GM19239 (cell line): ENCODE results near the gene CTXN1.
A peak's percentile ranks its signal among the peaks of the same experiment; 100 is the strongest.
"Not testable (repeated sequence)": the region's sequence is repeated elsewhere in the genome, so short reads cannot be mapped to it uniquely, and the experiment has no call there.

Experiments
- DNase-seq: peaks from one replicate; pipeline ENCODE4 v3.0.0; 2011; ENCODE audit warnings: low spot score; ENCODE audit not compliant: insufficient read length
- FAIRE-seq: peaks from 2 replicates; lab custom pipeline; 2011; peaks lifted over from hg19 to GRCh38; lab: Jason Lieb, UNC

The CTXN1 gene

DNA sequence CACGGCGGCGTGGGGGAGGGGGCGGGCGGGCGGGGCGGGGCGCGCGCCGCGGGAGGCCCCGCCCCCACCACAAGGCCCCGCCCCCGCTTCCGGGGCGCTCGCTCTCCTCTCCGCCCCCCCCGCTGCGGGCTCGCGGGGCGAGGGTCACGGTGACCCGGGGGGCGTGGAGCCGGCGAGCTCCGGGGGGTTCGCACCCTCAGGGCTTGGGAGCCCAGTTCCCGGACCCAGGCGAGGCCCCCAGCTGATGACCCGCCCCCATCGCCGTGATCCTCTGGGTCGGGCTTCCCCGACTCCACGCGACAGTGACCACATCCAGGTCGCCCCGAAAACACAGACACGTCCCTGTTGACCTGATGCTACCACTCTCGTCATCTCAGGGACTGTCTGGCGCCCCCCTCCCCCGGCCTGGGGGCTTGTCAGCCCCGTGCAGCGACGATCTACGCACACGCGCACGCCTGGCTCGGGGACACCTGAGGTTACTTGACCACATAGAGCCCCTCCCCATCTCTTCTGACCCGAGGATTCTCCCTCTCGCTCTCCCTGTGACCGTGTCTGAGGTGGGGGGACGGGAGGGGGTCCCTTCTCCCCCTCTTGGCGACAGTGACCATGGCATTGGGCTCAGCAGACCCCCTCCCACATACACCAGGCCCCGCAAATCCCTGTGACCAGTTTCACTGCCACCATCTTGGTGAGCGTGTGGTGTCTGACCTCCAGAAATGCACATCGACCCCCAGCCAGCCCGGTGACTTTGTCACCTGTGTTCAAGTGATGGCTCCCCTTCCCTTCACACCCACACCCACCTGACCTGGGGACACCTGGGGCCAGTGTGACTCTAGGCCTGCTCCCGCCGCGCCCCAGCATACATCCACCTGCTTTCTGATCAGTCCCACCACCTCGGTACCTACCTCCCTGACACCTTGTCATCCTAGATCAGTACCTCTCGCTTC is 21.6 kb downstream of the CTXN1 start:
- FAIRE-seq (no peak), DNase-seq (peak; percentile 64)

DNA sequence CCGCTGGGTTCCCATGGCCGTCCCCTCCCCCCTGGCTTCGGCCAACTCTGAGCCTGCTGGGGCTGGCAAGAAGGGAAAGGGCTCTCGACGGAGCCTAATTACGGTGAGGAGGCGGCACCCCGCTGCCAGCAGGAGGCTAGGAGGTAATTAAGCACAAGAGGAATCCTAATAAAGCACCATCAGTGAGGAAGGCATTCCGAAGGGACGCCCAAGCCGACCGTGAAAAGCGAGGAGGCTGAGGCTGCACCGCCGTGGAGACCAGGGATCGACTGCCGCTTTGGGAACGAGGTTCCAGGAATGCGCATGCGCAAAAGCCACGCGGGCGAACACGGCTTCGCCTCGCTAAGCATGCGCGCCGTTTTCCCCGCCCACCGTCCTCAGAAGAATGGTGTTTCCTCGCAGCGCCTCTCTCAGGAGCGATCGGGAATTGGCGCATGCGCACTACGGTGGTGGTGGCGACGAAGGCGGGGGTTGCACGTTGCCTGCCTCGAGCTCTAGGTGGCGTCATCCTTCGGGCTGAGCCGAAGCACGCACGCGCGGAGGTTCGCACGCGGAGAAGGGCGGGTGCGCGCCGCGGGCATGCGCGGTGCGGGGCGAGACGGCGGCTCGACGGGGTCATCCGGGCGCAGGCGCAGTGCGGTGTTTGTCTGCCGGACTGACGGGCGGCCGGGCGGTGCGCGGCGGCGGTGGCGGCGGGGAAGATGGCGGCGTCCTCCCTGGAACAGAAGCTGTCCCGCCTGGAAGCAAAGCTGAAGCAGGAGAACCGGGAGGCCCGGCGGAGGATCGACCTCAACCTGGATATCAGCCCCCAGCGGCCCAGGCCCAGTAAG is 22.5 kb downstream of the CTXN1 start, which contains the start of gene MAP2K7:
TSS of gene MAP2K7 (plus strand) at position 634 of the 830 bp plus-strand sequence. CDS start at position 702, 68 bp downstream.
- peak; percentile 100 for FAIRE-seq
- peak; percentile 98 for DNase-seq

DNA sequence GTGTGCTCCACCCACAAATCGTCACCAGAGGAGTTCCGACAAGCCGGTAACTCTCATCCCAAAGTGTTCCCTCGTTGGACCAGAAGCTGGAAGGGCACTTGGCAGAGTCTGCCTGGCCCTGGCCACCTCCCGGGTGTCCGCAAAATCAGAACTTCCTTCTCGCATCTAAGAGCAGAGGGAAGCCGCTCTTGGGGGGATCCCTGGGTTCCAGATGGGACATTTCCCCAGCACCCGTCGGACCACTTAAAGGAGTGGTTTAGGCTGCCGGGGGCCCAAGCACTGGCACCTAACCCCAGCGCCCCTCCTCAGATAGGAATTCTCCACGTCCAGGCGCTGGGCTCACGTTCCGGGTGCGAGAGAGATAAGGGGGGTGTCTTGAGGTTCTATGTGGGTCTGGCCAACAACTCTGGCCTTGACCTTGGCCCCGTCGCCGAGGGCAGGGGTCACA is 23.1 kb downstream of the CTXN1 start:
- no peak for DNase-seq
- no peak for FAIRE-seq

DNA sequence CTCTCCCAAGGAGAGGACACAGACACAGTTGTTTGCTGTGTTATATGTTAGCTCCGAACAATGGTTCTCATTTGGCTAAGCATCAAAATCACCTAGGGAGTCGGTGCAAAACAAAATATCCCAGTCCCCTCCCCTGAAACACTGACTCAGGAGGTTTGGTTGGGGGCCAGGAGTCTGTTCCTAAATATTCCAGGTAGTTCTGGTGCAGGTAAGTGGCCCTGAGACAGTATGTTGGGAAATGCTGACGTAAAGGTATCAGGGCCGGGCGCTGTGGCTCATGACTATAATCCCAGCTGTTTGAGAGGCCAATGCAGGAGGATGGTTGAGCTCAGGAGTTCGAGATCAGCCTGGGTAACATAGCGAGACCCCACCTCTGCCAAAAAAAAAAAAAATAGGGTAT is 24.6 kb downstream of the CTXN1 start:
- DNase-seq (no peak), FAIRE-seq (no peak)

DNA sequence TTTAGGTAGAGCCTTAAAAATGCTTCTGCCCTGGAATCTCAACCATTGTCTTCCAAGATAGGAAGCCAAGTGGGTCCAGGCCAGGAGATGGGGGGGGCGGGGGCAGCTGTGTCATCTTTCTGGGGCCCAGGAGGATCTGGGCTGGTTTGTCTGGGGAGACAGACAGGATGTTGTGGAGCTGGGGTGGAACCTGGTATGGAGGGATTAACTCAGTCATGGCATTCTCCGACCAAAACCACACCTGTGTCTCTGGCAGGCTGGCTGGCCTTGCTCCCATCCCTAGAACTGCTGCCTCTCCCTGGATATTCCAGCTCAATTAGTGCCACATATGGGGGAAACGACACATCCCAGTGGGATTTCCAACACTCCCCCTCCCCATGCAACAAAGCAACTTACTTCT is 25.0 kb downstream of the CTXN1 start:
- FAIRE-seq (no peak), DNase-seq (no peak)

DNA sequence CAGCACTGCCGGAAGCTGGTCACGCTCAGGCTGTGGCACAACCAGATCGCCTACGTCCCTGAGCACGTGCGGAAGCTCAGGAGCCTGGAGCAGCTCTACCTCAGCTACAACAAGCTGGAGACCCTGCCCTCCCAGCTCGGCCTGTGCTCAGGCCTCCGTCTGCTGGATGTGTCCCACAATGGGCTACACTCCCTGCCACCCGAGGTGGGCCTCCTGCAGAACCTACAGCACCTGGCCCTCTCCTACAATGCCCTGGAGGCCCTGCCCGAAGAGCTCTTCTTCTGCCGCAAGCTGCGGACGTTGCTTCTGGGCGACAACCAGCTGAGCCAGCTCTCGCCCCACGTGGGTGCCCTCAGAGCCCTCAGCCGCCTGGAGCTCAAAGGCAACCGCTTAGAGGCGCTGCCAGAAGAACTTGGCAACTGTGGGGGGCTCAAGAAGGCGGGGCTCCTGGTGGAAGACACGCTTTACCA is 25.5 kb downstream of the CTXN1 start:
- DNase-seq = no peak
- no peak for FAIRE-seq

DNA sequence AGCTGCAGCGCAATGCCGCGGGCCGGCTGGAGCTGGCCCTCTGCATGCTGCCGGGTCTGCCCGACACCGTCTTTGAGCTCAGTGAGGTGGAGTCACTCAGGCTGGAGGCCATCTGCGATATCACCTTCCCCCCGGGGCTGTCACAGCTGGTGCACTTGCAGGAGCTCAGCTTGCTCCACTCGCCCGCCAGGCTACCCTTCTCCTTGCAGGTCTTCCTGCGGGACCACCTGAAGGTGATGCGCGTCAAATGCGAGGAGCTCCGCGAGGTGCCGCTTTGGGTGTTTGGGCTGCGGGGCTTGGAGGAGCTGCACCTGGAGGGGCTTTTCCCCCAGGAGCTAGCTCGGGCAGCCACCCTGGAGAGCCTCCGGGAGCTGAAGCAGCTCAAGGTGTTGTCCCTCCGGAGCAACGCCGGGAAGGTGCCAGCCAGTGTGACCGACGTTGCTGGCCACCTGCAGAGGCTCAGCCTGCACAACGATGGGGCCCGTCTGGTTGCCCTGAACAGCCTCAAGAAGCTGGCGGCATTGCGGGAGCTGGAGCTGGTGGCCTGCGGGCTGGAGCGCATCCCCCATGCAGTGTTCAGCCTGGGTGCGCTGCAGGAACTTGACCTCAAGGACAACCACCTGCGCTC is 26.1 kb downstream of the CTXN1 start:
- DNase-seq (no peak), FAIRE-seq (no peak)

DNA sequence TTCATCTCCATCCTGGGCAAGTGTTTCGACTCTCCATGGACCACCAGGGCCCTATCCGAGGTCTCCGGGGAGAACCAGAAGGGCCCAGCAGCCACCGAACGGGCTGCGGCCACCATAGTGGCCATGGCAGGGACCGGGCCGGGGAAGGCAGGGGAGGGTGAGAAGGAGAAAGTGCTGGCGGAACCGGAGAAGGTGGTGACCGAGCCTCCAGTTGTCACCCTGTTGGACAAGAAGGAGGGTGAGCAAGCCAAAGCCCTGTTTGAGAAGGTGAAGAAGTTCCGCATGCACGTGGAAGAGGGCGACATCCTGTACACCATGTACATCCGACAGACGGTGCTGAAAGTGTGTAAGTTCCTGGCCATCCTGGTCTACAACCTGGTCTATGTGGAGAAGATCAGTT is 27.0 kb downstream of the CTXN1 start:
- FAIRE-seq (no peak), DNase-seq (no peak)

DNA sequence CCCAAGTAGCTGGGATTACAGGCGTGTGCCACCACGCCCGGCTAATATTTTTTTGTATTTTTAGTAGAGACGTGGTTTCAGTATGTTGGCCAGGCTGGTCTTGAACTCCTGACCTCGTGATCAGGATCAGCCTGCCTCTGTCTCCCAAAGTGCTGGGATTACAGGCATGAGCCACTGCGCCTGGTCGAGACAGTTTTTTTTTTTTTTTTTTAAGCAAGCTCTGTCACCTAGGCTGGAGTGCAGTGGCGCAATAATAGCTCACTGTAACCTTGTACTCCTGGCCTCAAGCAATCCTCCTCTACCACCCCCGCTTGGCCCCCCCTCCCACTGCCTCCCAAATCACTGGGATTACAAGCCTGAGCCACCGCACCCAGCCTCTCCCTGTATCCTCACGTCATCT is 28.6 kb downstream of the CTXN1 start:
- FAIRE-seq = no peak
- no peak for DNase-seq

DNA sequence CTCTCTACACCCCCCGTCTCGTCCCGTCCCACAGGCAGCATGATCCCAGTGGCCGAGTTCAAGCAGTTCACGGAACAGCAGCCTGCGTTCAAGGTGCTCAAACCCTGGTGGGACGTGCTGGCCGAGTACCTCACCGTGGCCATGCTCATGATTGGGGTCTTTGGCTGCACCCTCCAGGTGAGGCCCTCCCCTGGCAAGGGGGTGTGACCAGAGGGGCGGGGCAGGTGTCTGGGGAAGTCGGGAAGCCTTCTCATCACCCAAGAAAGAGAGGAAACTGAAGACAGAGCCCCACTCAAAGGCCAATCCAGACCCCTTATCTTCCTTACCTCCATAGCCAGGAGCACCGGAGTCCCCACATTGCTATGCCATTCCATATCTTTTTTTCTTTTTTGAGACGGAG is 30.4 kb downstream of the CTXN1 start:
- DNase-seq (no peak), FAIRE-seq (no peak)

DNA sequence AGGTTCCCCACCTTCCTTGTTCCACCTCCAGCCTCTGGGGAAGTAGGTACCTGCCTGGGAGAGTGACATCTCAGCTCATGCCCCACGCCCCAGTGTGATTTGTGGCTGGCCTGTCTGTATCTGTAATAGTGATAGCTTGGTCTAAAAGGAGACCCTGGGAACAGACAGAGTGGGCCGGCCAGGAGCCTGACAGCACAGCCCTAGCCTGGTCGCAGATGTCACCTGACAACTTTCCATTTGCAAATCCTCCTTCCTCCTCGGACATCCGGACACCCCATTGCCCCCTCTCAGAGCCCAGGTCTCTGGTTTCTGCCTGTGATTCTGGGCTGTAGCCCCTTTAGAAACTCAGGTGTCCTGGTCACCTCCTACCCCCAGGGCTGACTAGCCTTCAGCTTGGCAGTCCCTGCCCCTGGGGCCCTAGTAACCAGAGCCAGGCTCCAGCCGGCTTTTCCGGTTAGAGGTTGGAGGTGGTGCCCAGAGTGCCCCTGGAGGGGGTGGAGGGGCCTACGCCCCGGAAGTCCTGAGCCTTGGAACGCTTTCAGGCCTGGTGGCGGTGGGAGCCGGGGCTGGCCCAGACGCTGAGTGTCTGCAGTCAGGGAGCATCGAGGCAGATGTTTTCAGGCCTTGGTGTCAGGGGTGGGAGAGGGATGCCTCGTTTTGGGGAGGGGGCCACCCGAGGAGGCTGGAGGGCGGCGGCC is 31.2 kb downstream of the CTXN1 start:
- FAIRE-seq = no peak
- no peak for DNase-seq

DNA sequence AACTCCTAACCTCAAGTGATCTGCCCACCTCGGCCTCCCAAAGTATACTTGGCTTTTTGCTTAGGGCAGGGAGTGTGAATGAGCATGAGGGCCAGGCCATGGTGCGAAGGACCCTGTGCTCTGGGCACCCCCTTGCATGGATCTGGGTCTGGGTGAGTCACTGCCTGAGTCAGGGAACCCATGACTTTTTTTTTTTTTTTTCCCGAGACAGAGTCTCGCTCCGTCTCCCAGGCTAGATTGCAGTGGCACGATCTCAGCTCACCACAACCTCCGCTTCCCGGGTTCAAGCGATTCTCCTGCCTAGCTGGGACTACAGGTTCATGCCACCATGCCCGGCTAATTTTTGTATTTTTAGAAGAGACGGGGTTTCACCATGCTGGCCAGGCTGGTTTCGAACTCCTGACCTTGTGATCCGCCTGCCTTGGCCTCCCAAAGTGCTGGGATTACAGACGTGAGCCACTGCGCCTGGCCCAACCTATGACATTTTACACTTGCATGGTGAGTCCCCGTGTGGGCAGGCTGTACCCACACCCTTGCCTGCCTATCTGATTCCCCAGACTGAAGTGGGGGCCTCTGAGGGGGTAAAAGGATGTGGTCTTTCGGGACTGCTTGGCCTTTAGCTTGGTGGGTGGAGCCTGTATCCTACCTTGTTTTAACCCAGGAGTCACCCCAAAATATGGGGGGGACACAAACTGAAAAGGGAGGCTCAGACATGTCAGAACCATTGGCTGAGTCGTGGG is 32.4 kb downstream of the CTXN1 start:
- FAIRE-seq, DNase-seq: not testable (repeated sequence)

DNA sequence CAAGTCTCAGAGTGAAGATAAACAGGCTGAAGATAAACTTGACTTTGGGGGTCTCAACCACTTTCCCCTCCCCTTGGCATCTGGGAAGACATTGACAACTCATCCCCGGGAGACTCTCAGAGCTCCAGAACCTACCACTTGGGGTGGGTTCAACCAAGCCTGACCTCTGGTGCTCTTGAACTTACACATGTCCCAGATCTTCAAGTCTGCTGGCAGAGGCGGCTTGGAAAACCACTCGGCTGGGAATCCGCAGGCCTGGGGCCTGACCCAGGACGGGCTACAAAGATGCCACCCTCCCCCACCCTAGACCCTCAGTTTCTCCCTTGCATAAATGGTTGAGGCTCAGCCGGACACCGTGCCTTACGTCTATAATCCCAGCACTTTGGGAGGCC is 37.1 kb downstream of the CTXN1 start:
- no peak for DNase-seq
- no peak for FAIRE-seq

DNA sequence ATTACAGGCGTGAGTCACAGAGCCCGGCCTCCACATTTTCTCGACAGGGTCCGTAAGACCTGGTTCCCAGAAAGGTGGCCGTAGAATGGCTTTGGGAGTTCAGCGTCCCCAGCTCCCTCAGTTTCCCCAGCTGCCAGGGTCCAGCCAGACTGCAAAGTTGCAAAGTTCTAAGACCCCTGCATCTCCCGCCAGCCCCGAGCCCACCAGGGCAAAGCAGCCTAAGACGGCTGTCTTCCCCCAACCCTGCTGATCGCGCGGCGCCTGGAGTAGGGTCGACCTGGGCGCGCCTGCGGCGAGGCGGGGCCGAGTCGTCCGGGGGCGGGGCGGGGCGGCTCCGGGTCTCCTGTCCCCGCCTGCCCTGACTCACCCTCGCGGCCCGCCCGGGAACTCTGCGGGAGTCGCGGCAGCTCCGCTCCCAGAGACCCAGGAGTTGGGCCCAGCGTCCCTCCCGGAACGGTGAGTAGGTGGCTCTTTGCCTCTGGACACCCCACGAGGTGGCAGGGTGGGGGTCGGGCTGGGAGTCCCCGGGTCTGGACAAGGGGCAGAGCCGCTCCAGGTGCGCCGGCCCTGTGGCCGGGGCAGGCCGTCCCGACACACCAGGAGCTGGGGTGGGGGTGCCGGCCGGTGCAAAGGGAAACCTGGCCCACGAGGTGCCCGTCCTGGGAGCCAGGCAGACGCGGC is 37.6 kb downstream of the CTXN1 start, which contains the start of gene LRRC8E:
TSS of gene LRRC8E (plus strand) at position 366 of the 681 bp plus-strand sequence. CDS start 7,094 bp downstream, outside the sequence.
- FAIRE-seq = no peak
- no peak for DNase-seq

DNA sequence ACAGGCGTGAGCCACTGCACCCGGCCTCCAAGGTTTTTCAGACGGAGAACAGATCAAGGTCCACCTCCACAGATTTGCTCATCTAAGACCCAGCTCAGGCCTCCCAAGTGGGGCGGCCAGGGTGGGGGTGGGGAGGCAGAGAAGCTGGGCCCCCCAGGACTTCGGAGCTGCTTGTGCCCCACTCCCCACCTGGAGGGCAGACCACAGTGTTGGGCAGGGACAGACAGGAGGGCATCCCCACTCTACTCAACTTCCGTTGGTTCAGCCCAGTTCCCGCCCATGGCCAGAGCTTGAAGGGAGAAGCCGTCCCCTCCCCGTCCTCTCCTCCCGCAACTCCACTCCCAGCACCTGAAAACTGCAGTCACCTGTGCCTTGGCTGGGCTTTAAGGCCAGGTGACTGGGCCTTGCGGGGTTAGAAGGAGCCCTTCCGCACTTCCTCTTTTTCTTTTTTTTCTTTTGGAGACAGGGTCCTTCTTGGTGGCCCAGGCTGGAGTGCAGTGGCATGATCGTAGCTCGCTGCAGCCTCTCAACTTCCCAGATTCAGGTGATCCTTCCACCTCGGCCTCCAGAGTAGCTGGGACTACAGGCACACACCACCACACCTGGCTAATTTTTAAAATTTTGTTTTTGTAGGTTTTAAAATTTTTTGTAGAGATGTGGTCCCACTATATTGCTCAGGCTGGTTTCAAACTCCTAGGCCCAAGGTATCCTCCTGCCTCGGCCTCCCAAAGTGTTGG is 38.4 kb downstream of the CTXN1 start:
- no peak for DNase-seq
- no peak for FAIRE-seq

DNA sequence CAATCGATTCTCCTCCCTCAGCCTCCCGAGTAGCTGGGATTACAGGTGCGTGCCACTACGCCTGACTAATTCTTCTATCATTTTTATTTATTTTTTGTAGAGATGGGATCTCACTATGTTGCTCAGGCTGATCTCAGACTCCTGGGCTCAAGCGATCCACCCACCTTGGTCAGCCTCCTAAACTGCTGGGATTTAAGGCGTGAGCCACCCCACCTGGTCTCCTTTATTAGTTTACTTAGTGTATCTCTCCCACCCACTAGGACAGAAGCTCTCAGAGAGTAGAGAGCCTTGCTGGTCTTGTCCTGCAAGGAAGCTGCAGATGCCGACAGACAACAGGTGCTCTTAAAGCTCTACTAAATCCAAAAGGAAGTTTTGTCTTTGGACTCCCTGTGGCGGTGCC is 40.1 kb downstream of the CTXN1 start:
- FAIRE-seq = no peak

DNA sequence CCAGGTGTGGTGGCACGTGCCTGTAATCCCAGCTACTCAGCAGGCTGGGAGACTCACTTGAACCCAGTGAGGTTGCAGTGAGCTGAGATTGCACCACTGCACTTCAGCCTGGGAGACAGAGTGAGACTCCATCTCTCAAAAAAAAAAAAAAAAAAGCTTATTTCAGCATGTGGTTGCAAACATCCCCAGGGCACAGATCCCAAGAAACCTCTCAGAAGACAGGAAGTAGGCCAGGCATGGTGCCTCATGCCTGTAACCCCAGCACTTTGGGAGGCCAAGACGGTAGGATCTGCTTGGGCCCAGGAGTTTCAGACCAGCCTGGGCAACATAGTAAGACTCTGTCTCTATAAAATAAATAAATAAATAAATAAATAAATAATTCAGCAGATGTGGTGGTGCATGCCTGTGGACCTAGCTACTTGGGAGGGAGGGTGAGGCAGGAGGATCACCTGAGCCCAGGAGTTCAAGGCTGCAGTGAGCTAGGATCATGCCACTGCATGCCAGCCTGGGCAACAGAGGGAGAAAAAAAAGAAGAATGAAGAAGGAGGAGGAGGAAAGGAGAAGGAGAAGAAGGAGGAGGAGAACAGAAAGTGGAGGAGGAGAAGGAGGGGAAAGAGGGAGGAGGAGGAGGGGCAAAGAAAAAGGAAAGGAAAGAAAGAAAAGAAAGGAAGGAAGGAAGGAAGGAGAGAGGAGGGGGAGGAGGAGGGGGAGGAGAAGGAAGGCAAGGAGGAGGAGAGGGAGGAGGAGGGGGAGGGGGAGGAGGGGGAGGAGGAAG is 42.0 kb downstream of the CTXN1 start:
- no peak for DNase-seq
- FAIRE-seq = no peak

More for the DNA sequence above, 40.1 kb downstream of the CTXN1 start:
- DNase-seq = no peak
